Fibroblast of villous mesenchyme (primary cell): ENCODE measurements around the gene MAP3K5. TPM values are rescaled to one million over a fixed set of nuclear protein-coding genes. Genes with fewer than 3 reads are reported as not detected.

Source experiments
- DNase-seq: peaks from one replicate; pipeline ENCODE4 v3.0.0-alpha.2; 2010; ENCODE audit warnings: low read depth
- H3K4me3 ChIP-seq: 2 replicates; pipeline ENCODE4 v1.5.1; 2011; ENCODE audit warnings: low read depth, mild to moderate bottlenecking, low read length
- CTCF ChIP-seq: IDR thresholded peaks from 2 replicates; pipeline ENCODE4 v1.5.1; 2012; ENCODE audit warnings: low read depth, mild to moderate bottlenecking, low read length; ENCODE audit not compliant: insufficient read depth
- small RNA-seq: library from RNA; depleted of rRNA; stranded (forward); fragments of <200 nt; gene quantifications from one replicate; pipeline ENCODE3, GENCODE V24; 2012
- total RNA-seq: library from RNA; depleted of rRNA; stranded (reverse); fragments of >200 nt; gene quantifications from 2 replicates; pipeline ENCODE4 v1.2.3, GENCODE V29; 2012

MAP3K5 gene
- total RNA-seq, 1 donor, result 84.6 TPM

DNA sequence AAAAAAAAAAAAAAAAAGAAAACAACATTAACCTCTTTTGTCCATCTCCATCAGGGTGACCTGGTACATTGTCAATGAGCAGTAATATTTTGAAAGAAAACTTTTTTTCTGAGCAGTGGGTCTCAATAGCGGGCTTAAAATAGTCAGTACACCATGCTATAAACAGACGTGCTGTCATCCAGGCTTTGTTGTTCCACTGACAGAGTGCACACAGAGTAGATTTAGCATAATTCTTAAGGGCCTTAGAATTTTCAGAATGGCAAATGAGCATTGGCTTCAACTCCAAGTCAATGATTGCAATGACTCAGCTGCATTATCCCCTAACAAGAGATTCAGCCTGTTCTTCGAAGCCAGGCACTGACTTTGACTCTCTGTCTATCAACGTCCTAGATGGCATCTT, 277.7 kb downstream of the MAP3K5 start:
- H3K4me3 ChIP-seq, result no peak overlapping the region
- DNase-seq, result no peak
- no peak for TF ChIP-seq CTCF

DNA sequence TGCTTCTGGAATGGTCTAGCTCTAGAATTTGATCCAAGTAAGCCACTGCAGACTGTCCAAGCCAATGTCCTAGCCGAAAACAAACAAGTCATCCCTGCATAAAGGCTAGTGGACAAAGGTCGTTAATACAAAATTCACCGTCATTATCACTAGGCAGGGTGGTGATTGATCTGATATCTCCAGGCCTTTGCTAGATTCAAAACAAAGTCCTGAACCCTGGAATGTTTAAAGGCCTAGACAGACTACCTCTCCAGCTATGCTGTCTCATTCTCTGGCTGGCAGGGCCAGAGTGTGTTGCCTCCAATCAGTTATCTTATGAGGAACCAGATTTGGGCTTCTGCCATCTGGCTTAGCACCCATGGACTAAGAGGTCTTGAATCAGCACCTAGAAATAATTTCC, 280.4 kb downstream of the MAP3K5 start:
- TF ChIP-seq CTCF, result no peak
- no peak overlapping the region for H3K4me3 ChIP-seq
- no peak for DNase-seq

DNA sequence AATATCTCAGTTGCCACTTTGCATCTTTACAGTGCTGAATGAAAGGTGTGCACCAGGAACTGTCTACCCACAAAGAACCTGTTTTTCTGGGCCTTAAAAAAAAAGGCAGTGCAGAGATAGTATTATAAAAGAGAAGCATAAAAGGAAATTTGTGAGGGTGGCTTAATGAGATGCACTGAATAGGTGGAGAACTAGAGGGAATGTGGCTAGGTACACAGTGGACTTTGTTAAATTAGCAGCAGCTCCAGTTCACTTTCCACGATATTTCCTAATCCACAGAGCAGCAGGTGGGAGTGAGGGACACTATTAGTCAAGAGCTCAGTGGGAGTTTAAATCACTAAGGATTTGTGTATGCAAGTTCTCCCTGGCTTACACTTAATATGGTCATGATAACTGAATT, 280.9 kb downstream of the MAP3K5 start:
- TF ChIP-seq CTCF, result no peak
- DNase-seq, result no peak
- H3K4me3 ChIP-seq, result no peak overlapping the region

GRCh38 chr6:136510782-136511181, 281.5 kb downstream of the MAP3K5 start:
- no peak overlapping the region for H3K4me3 ChIP-seq
- no peak for DNase-seq
- TF ChIP-seq CTCF, result no peak

GRCh38 chr6:136510299-136510698, 282.0 kb downstream of the MAP3K5 start:
- no peak for TF ChIP-seq CTCF
- DNase-seq, result no peak
- no peak overlapping the region for H3K4me3 ChIP-seq

DNA sequence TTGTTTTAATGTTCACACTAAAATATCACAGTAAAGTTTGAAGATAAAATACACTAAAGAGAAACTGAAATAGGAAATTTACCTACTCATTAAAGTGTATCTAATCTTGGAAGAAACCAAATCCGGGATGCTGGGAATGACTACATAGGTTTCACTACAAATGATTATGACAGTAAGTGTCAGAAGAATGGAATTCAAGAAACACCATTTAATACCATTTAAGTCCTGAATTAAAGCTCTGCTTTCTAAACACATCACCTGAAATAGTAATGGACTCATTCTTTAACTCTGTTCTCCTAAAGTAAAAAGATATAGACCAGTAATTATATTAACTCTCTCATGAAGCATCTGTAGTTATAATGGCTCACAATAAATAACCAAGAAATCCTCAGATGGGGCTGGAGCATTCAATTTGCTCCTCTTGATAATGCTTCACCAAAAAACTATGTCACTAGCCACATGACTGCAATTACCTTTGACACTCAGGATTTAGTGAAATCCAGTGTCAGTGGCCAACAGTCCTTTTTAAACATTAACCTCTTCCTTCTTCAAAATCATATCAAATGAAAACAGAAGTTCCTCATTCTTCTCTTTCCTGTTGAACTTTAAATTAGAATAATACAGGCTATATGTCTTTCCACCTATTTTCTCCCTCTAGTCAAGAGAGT, 283.4 kb downstream of the MAP3K5 start:
- TF ChIP-seq CTCF, result no peak
- no peak for DNase-seq

More for the DNA sequence above, 283.4 kb downstream of the MAP3K5 start:
- no peak overlapping the region for H3K4me3 ChIP-seq

Small RNA genes lying within 50 kb of the gene (small RNA-seq; reads per million reads assigned to genes)
- not detected for gene RNA5SP219

Other genes with a start within 250 kb of the MAP3K5 start
- gene MAP7, start 242.1 kb downstream of the MAP3K5 start, total RNA-seq, result 0.64 and 1.3 TPM in 2 replicates
- 7.4 and 8.6 TPM in 2 replicates for gene PEX7, start 30.1 kb upstream of the MAP3K5 start, total RNA-seq
- gene SLC35D3, start 129.8 kb upstream of the MAP3K5 start, total RNA-seq, result not detected in 2 replicates